HCT116 (cell line): ENCODE measurements around the gene GFPT2. TPM values are rescaled to one million over a fixed set of nuclear protein-coding genes. Genes with fewer than 3 reads are reported as not detected.

Experiments used
- ATAC-seq: fragments of 200-7000 bp; cut with Tn5 transposase; 2 replicates; pipeline ENCODE4 v1.9.1; 2020; ENCODE audit warnings: mild to moderate bottlenecking, moderate library complexity
- BruUV-seq: library from RNA; stranded (reverse); fragments of 400-500 nt; replicated peaks from 2 replicates; lab custom pipeline; 2021; lab: Mats Ljungman, UMichigan
- CTCF ChIA-PET: fragments of 300-600 bp; sonication (Branson Sonifier 250); formaldehyde crosslinking; loops from one replicate; lab custom pipeline; 2021; ENCODE audit warnings: antibody characterized with exemption; lab: Charles Lee
- POLR2A ChIA-PET: fragments of 300-600, 350-600 bp; sonication (Branson Sonifier 250); formaldehyde crosslinking; loops from one replicate; lab custom pipeline; 2021; ENCODE audit warnings: antibody characterized with exemption; lab: Charles Lee
- RAD21 ChIA-PET, 2 experiments: fragments of 300-600 bp; sonication (Branson Sonifier 250); formaldehyde crosslinking; loops; one replicate each; lab custom pipeline; 2023; ENCODE audit warnings: low total read pairs in 2 of 2; ENCODE audit not compliant: uncharacterized antibody in 2 of 2, unreplicated experiment in 2 of 2, low non-redundant PET in 1 of 2; lab: Charles Lee
- DNase-seq: peaks from one replicate; pipeline ENCODE4 v3.0.0-alpha.2; 2010; ENCODE audit warnings: low read depth, low spot score
- H2AFZ ChIP-seq: fragments of 200-600 bp; shearing (Covaris generic), sonication (generic); 2 replicates; pipeline ENCODE4 v1.6.1; 2017; ENCODE audit warnings: low read depth, mixed run types, mixed read lengths, antibody characterized with exemption, low read length; ENCODE audit not compliant: poor library complexity, severe bottlenecking
- H3K27ac ChIP-seq: 2 replicates; pipeline ENCODE4 v1.5.1; 2012; ENCODE audit warnings: low read depth, low read length
- H3K27me3 ChIP-seq: fragments of 200-600 bp; sonication (generic); 2 replicates; pipeline ENCODE4 v1.6.1; 2016; ENCODE audit warnings: mixed run types, low read length, mixed read lengths; ENCODE audit not compliant: insufficient read depth
- H3K36me3 ChIP-seq, 2 experiments: fragments of 200-500 bp in 1 of 2; fragments of 200-600 bp in 1 of 2; sonication (Bioruptor generic) in 1 of 2; sonication (generic) in 1 of 2; 2 replicates each; pipeline versions ENCODE4 v1.5.1 to v1.6.1; 2014 to 2016; ENCODE audit warnings: low read length in 2 of 2, inconsistent platforms in 1 of 2, mixed read lengths in 1 of 2, mixed run types in 1 of 2; ENCODE audit not compliant: insufficient read depth in 2 of 2, control insufficient read depth in 1 of 2
- H3K4me1 ChIP-seq, 2 experiments: fragments of 200-600 bp in 1 of 2; sonication (generic) in 1 of 2; 2 replicates each; pipeline versions ENCODE4 v1.5.1 to v1.6.1; 2012 to 2017; ENCODE audit warnings: low read length in 2 of 2, inconsistent platforms in 1 of 2, mild to moderate bottlenecking in 1 of 2, mixed read lengths in 1 of 2, mixed run types in 1 of 2, moderate library complexity in 1 of 2; ENCODE audit not compliant: insufficient read depth in 2 of 2, control insufficient read depth in 1 of 2
- H3K4me2 ChIP-seq: fragments of 200-600 bp; sonication (generic); 2 replicates; pipeline ENCODE4 v1.6.1; 2017; ENCODE audit warnings: mixed run types, low read length, mixed read lengths
- H3K4me3 ChIP-seq, 2 experiments: fragments of 200-600 bp in 1 of 2; sonication (generic) in 1 of 2; replicated peaks in 1 of 2; 2 replicates each; pipeline ENCODE4 v1.5.1; 2011 to 2016; ENCODE audit warnings: low read length in 2 of 2, control low read depth in 1 of 2, low read depth in 1 of 2, mild to moderate bottlenecking in 1 of 2, mixed read lengths in 1 of 2, mixed run types in 1 of 2
- H3K79me2 ChIP-seq: fragments of 200-600 bp; sonication (generic); 2 replicates; pipeline ENCODE4 v1.6.1; 2017; ENCODE audit warnings: mild to moderate bottlenecking, mixed run types, low read length, moderate library complexity, mixed read lengths; ENCODE audit not compliant: insufficient read depth
- H3K9ac ChIP-seq: fragments of 200-600 bp; sonication (generic); 2 replicates; pipeline ENCODE4 v1.6.1; 2016; ENCODE audit warnings: low read length, mixed read lengths
- H3K9me2 ChIP-seq: fragments of 200-600 bp; sonication (generic), shearing (Covaris generic); 2 replicates; pipeline ENCODE4 v1.6.1; 2017; ENCODE audit warnings: mixed run types, mild to moderate bottlenecking, moderate library complexity; ENCODE audit not compliant: insufficient read depth
- H3K9me3 ChIP-seq, 2 experiments: fragments of 200-500 bp in 1 of 2; fragments of 200-600 bp in 1 of 2; sonication (Bioruptor generic) in 1 of 2; sonication (generic) in 1 of 2; 2 replicates each; pipeline ENCODE4 v1.6.1; 2014 to 2017; ENCODE audit warnings: low read length in 2 of 2, mixed read lengths in 2 of 2, inconsistent platforms in 1 of 2, low read depth in 1 of 2, mild to moderate bottlenecking in 1 of 2, mixed run types in 1 of 2, moderate library complexity in 1 of 2; ENCODE audit not compliant: control insufficient read depth in 1 of 2, insufficient read depth in 1 of 2
- H4K20me1 ChIP-seq: fragments of 200-600 bp; sonication (generic), shearing (Covaris generic); 2 replicates; pipeline ENCODE4 v1.6.1; 2017; ENCODE audit warnings: mixed run types, mild to moderate bottlenecking, moderate library complexity; ENCODE audit not compliant: insufficient read depth
- CBX3 ChIP-seq: IDR thresholded peaks from 2 replicates; pipeline ENCODE4 v1.6.1; 2012; ENCODE audit warnings: low read depth
- EGR1 ChIP-seq: IDR thresholded peaks from 2 replicates; pipeline ENCODE4 v1.6.1; 2012; ENCODE audit warnings: low read depth
- ELF1 ChIP-seq: IDR thresholded peaks from 2 replicates; pipeline ENCODE4 v1.6.1; 2012; ENCODE audit warnings: low read depth, borderline replicate concordance
- EZH2 ChIP-seq: fragments of 200-600 bp; sonication (generic); IDR thresholded peaks from 2 replicates; pipeline ENCODE4 v1.6.1; 2017; ENCODE audit warnings: antibody characterized with exemption, mixed run types
- EZH2phosphoT487 ChIP-seq: fragments of 200-600 bp; IDR thresholded peaks from 2 replicates; pipeline ENCODE4 v1.6.1; 2018; ENCODE audit warnings: antibody characterized with exemption, borderline replicate concordance
- FOSL1 ChIP-seq: IDR thresholded peaks from 2 replicates; pipeline ENCODE4 v1.6.1; 2012; ENCODE audit warnings: low read depth
- SIN3A ChIP-seq: IDR thresholded peaks from 2 replicates; pipeline ENCODE4 v1.6.1; 2012; ENCODE audit warnings: low read depth
- YY1 ChIP-seq: IDR thresholded peaks from 2 replicates; pipeline ENCODE4 v1.6.1; 2011; ENCODE audit warnings: low read length, low read depth, moderate library complexity, mild to moderate bottlenecking; ENCODE audit not compliant: insufficient replicate concordance; ENCODE audit errors: extremely low read depth
- ZFX ChIP-seq: fragments of 450-650 bp; IDR thresholded peaks from 2 replicates; pipeline ENCODE4 v1.6.1; 2017
- intact Hi-C: fragments of 100-400 bp; cut with micrococcal nuclease; formaldehyde crosslinking; loops from 2 replicates; pipeline ENCODE4 v1.10.0; 2022
- total RNA-seq: library from RNA; stranded (reverse); gene quantifications from one replicate; pipeline ENCODE4 v1.2.1, GENCODE V29; 2021; ENCODE audit not compliant: unreplicated experiment
- TF ChIP-seq, protein P1 (sequence below), 3 experiments: fragments of 200-600 bp in 1 of 3; sonication (generic) in 1 of 3; IDR thresholded peaks in 2 of 3; conservative IDR thresholded peaks in 1 of 3; 2 replicates each; pipeline ENCODE4 v1.5.1; 2012 to 2017; ENCODE audit warnings: low read depth in 2 of 3, low read length in 2 of 3, antibody characterized with exemption in 1 of 3, borderline replicate concordance in 1 of 3, control low read depth in 1 of 3, mild to moderate bottlenecking in 1 of 3, mixed read lengths in 1 of 3, mixed run types in 1 of 3, moderate library complexity in 1 of 3; ENCODE audit not compliant: insufficient read depth in 1 of 3
- TF ChIP-seq, protein P2 (sequence below): IDR thresholded peaks from 2 replicates; pipeline ENCODE4 v1.6.1; 2012

The GFPT2 gene
- total RNA-seq, 1 experiment from 2014 or later = 16.1 TPM

- Histone ChIP-seq H3K4me2 (no peak overlapping the region), H2AFZ (no peak overlapping the region), H3K9me3 (no peaks in the 10 kb centered on the region), H3K9ac (no peak overlapping the region), H3K9me2 (no peaks in the 10 kb centered on the region)
- ATAC-seq (no peak), DNase-seq (no peak)
- intact Hi-C loops = no loop called here
- POLR2A ChIA-PET = no interaction called here
- TF ChIP-seq EGR1 (no peak), CBX3 (no peak), ZFX (no peak), FOSL1 (no peak), ELF1 (no peak), EZH2phosphoT487 (no peak), SIN3A (no peak), EZH2 (no peak), YY1 (no peak)
- TF ChIP-seq, protein P1, sequence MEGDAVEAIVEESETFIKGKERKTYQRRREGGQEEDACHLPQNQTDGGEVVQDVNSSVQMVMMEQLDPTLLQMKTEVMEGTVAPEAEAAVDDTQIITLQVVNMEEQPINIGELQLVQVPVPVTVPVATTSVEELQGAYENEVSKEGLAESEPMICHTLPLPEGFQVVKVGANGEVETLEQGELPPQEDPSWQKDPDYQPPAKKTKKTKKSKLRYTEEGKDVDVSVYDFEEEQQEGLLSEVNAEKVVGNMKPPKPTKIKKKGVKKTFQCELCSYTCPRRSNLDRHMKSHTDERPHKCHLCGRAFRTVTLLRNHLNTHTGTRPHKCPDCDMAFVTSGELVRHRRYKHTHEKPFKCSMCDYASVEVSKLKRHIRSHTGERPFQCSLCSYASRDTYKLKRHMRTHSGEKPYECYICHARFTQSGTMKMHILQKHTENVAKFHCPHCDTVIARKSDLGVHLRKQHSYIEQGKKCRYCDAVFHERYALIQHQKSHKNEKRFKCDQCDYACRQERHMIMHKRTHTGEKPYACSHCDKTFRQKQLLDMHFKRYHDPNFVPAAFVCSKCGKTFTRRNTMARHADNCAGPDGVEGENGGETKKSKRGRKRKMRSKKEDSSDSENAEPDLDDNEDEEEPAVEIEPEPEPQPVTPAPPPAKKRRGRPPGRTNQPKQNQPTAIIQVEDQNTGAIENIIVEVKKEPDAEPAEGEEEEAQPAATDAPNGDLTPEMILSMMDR (IDR thresholded peaks at IDR 0.05 in 2 of 3, conservative IDR thresholded peaks at IDR 0.05 in 1 of 3; ENCODE audit: borderline replicate concordance in 1 of 3, insufficient read depth in 1 of 3, low read depth in 2 of 3, low read length in 2 of 3) = no peak
- TF ChIP-seq, protein P2, sequence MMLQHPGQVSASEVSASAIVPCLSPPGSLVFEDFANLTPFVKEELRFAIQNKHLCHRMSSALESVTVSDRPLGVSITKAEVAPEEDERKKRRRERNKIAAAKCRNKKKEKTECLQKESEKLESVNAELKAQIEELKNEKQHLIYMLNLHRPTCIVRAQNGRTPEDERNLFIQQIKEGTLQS = no peak
- TF ChIP-seq, all 23 proteins: peak for 0
- peaks cover 0 to 5% of the 10 kb centered on the region in 2 experiments; a peak in 1 of 4 replicates for H3K36me3 ChIP-seq
- H3K79me2 ChIP-seq = no peaks in the 10 kb centered on the region
- ChIA-PET RAD21 (no interaction called here), CTCF (interaction anchor here (1.6 kb wide), 1 partner anchor 11 kb away, joined by 4 read pairs; no protein-coding TSS in a partner anchor)
- H4K20me1 ChIP-seq = no peaks in the 10 kb centered on the region
- H3K4me3 ChIP-seq = no peak overlapping the region
- H3K27me3 ChIP-seq = no peaks in the 10 kb centered on the region
- H3K27ac ChIP-seq = no peak overlapping the region
- H3K4me1 ChIP-seq = peaks cover 21 to 31% of the 10 kb centered on the region in 2 experiments
- BruUV-seq = no TSS peak
Measured at GRCh38 chr5:180326989-180327565, 26.1 kb downstream of the GFPT2 start.
